Measurements from ENCODE around the gene TTLL11.

Gene TTLL11

GRCh38 chr9:121893786-121894185 is 199.3 kb downstream of the TTLL11 start:
- DNase-seq: no peak

GRCh38 chr9:121892706-121893105 is 200.4 kb downstream of the TTLL11 start:
- no peak for DNase-seq

GRCh38 chr9:121890746-121891145 is 202.4 kb downstream of the TTLL11 start:
- DNase-seq: no peak

DNA sequence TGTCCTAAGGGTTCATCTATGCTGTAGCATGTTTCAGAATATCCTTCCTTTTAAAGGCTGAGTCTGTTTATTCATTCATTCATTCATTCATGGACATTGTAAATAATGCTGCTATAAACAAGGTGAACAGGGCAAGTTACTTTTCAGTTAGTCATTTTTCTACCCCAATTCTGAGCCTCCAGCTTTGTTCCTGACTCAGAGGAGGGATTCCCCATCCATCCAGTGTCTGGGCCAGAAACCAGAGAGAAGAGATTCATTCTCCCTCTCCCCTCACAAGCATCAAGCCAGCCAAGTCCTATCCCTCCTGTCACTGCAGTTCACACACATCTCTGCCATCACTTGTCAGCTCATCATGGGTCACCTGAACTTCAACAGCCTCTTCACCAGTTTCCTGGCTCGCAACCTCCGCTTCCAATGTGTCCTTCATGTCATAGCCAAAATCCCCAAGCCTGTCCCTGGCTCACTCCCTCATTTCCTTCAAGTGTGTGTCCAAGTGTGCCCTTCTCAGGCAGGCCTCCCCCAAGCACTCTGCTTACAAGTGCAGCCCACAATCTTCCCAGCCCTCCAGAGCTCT is 203.0 kb downstream of the TTLL11 start:
- no peak for DNase-seq

- no peak for DNase-seq
These were observed 204.7 kb downstream of the TTLL11 start for GRCh38 chr9:121888438-121888775.

GRCh38 chr9:121887553-121888437 is 205.3 kb downstream of the TTLL11 start:
- no peak for DNase-seq

GRCh38 chr9:121886759-121887485 is 206.2 kb downstream of the TTLL11 start:
- no peak for DNase-seq

DNA sequence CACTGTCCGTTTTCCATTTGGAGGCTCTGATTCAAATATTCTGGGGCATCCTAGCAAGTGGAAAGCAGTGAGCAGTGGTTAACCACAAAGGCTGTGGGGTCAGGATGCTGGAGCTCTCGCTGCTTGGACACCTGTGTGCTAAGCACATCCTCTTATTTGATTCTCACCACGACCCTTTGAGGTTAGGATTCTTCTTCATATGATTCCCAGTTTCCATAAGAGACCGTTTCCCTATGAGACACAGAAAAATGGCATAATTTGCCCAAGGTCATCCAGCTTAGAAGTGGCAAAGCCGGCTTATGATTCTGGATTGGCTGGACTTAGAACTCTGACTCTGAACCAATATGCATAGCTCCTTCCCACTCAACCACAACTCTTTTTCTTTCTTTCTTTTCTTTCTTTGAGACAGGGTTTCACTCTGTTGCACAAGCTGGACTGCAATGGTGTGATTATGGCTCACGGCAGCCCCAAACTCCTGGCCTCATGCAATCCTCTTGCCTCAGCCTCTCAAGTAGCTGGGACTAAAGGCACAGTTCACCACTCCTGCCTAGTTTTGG is 207.7 kb downstream of the TTLL11 start:
- DNase-seq: no peak

- no peak for DNase-seq
These were observed 209.0 kb downstream of the TTLL11 start for GRCh38 chr9:121884057-121884541.

DNA sequence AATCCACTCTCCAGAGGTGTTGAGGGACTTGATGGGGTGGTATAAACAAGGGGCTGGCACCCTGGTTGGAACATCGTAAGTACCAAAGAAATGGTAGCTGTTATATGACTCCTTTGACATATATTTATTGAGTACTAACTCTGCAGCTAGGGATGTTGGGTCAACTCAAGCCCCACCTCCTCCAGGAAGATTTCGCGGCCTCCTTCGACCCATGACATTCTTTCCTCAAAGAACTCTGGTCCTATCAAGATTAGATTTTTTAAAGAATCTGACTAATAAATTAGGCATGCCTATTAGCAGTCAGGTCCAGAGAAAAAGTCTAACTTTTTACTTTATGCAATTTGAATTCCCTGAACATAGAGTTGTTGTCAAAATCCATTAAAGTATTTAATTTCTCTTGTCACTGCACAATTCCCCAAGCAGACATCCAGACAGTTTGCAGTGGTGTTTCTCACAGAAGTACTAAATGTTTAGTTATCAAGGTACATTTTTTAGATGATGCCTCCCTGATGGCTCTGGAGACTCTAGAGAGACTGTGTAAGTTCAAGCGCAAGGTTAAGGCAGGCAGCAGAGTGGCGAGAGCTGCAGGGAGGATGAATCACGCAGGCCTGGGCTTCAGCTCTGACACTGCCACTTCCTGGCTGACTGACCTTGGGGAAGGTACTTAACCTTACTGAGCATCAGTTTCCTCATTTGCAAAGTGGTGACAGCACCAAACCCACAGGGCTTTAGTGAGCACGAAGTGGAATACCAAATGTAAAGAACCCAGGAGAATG is 209.6 kb downstream of the TTLL11 start:
- no peak for DNase-seq

GRCh38 chr9:121881920-121882500 is 211.1 kb downstream of the TTLL11 start:
- DNase-seq: no peak

- DNase-seq: no peak
These were observed 212.7 kb downstream of the TTLL11 start for GRCh38 chr9:121880343-121880898.

- no peak for DNase-seq
These were observed 214.8 kb downstream of the TTLL11 start for GRCh38 chr9:121878271-121878822.

DNA sequence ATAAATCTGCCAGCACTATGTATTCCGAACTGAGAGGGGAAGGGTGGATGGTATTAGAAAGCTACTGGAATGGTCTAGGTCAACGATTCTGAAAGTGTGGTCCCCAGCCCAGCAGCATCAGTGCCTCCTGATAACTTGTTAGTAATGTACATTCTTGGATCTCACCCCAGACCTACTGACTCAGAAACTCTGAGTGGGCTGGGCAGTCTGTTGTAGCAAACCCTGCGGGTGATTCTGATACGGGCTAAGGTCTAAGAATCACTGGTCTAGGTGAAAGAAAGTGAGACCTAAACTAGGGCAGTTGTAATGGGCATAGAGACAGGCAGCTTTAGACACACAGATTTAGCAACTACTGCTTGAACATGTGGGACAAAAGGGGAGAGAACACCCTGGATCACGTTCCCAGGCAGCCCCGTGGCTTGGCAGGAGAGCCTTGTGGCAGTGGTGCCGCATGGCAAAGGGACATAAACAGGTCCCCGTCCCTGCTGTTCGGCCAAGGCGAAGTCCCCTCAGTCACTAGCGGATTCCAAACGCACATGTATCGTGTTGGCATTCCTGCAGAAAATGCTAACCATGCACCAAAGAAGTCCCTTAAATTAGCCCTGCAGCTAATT is 216.3 kb downstream of the TTLL11 start:
- DNase-seq: no peak

- DNase-seq: no peak
These were observed 216.9 kb downstream of the TTLL11 start for GRCh38 chr9:121876255-121876654.

- DNase-seq: no peak
These were observed 218.6 kb downstream of the TTLL11 start for GRCh38 chr9:121874524-121874923.

DNA sequence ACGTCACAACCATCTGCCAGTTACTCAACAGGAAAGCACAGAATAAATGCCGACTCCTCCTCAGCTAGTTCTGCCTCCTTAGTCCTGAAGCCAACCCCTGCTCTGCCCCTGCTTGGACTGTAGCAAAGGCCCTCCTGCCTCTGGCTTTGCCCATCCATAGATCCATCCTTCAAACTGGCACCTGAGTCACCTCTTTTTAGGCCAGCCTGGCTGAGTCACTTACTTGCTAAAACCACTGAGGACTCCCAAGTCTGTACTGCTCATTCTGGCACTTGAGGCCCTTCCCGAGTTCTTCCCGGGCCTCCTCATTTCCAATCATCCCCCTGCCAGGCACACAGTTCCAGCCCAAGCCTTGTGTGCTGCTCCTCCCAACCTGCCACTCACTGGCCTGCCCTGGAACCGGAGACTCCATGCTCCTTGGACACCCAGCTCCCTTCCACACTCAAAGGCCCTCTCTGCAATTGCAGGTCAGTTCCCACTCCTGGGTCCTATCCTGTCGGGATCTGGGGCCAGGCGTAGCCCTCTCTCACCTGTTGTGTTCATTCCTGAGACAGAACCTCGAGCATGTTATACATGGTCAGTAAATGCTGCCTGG is 221.6 kb downstream of the TTLL11 start:
- no peak for DNase-seq

DNA sequence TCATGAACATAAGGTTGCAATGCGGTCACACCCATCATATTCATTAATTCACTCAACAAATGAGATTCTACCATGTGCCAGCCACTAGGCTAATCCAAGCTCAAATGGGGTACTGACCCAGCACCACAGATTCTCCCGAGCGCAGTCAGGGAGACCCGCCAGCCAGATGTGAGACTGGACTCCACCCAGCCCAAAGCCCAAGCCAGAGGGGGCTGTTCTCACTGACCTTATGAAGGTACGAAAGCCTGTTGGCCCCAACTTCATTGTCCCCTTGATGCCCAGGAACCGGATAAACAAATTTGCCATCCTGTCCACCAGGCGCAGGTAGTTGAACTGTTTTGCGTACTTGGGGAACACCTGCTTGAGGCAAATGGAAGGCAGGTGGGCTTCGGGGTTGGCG is 222.8 kb downstream of the TTLL11 start:
- DNase-seq: no peak

- no peak for DNase-seq
These were observed 224.5 kb downstream of the TTLL11 start for GRCh38 chr9:121868626-121869025.

GRCh38 chr9:121866927-121867326 is 226.2 kb downstream of the TTLL11 start:
- no peak for DNase-seq

DNA sequence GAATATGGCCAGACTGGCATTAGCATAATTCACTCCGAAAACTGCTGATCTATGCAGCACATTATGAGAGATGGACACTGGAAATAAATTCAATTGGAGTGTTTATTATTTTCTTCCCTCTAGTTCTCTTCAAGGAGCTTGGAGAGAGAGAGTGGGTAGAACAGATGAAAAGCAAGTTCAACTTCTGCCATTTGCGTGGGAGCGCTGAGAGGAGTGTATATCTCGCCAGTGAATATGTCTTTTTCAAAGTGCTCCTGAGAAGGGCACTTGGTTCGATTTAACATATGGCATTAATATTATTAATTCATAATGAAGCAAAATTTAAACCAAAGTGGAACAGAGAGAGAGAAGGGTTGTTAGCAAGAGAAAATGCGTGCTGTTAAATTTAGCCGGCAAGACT is 227.2 kb downstream of the TTLL11 start:
- DNase-seq: no peak

Data from activated T-cell treated with anti-CD3 and anti-CD28 coated beads for 4 hours (primary cell).